GM23248 (cell line): ENCODE measurements around the gene POLE2.
"Not testable (repeated sequence)": the region's sequence is repeated elsewhere in the genome, so short reads cannot be mapped to it uniquely, and the experiment has no call there.

Experiments
- EZH2 ChIP-seq: fragments of 200-600 bp; sonication (generic); IDR thresholded peaks from 2 replicates; pipeline ENCODE4 v1.6.1; 2018; ENCODE audit warnings: antibody characterized with exemption, mild to moderate bottlenecking; ENCODE audit not compliant: insufficient read depth, poor library complexity, severe bottlenecking
- EZH2phosphoT487 ChIP-seq: fragments of 200-600 bp; sonication (generic); IDR thresholded peaks from 2 replicates; pipeline ENCODE4 v1.6.1; 2018; ENCODE audit warnings: antibody characterized with exemption, moderate library complexity, mild to moderate bottlenecking, low read depth; ENCODE audit not compliant: insufficient read depth

GRCh38 chr14:49721733-49722435, 33.9 kb upstream of the POLE2 start:
- TF ChIP-seq EZH2, EZH2phosphoT487: not testable (repeated sequence)
